ENCODE results near the gene SPPL3. TPM values are rescaled to one million over a fixed set of nuclear protein-coding genes. Genes with fewer than 3 reads are reported as not detected.

The SPPL3 gene
- total RNA-seq, 1 experiment from 2014 or later: 51.1 TPM

DNA sequence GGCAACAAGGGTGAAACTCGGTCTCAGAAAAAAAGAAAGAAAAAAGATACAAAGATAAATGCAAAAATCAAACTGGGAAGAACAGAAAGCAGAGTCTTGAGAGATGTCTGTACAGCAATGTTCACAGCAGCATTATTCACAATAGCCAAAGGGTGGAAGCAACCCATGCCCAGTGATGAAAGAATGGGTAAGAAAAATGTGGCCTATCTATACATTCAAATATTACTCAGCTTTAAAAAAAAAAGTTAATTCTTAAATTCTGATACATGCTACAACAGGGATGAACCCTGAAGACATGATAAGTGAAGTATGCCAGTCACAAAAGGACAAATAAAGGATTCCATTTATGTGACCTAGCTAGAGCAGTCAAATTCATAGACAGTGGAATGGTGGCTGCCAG is 33.7 kb downstream of the SPPL3 start:
- POLR2A ChIA-PET: no interaction called here
- no peak for DNase-seq (ENCODE audit: low read depth, low spot score)
- H3K4me3 ChIP-seq (ENCODE audit: low read depth in 2 of 2, low read length in 2 of 2): no peak overlapping the region
- H3K27ac ChIP-seq (ENCODE audit: low read length): no peak overlapping the region
- no peaks in the 10 kb centered on the region for H3K9me3 ChIP-seq (ENCODE audit: control insufficient read depth, insufficient read depth, low read depth, low read length)
- in situ Hi-C loops (cut with HindIII; ENCODE audit: low pct_unique_long_range_greater_than_20kb, low sequenced_read_pairs): no loop called here
- BruUV-seq (replicated peaks): no TSS peak
- H3K4me1 ChIP-seq (ENCODE audit: control insufficient read depth, insufficient read depth, low read length): no peaks in the 10 kb centered on the region
- no peak for TF ChIP-seq CTCF (IDR thresholded peaks at IDR 0.05)
- no peak for TF ChIP-seq SIN3A (IDR thresholded peaks at IDR 0.05; ENCODE audit: borderline replicate concordance, insufficient read depth, low read depth, low read length)
- TF ChIP-seq TCF7L2 (IDR thresholded peaks at IDR 0.05; ENCODE audit: low read depth, low read length): no peak
- no peak for TF ChIP-seq POLR2AphosphoS5 (IDR thresholded peaks at IDR 0.05; ENCODE audit: low read depth, low read length)
- no peak for TF ChIP-seq REST (IDR thresholded peaks at IDR 0.05; ENCODE audit: insufficient read depth in 1 of 2, low read depth in 2 of 2, low read length in 1 of 2)
- intact Hi-C loops (cut with micrococcal nuclease; ENCODE audit: unreplicated experiment): no loop called here
- no peaks in the 10 kb centered on the region for H3K27me3 ChIP-seq (ENCODE audit: control insufficient read depth, insufficient read depth, low read length)
- no peak for ATAC-seq
- CTCF ChIA-PET: no interaction called here
- no peaks in the 10 kb centered on the region for H3K36me3 ChIP-seq (ENCODE audit: control insufficient read depth, insufficient read depth, low read length)

GRCh38 chr12:120869376-120869775 is 34.8 kb downstream of the SPPL3 start:
- H3K4me1 ChIP-seq (ENCODE audit: control insufficient read depth, insufficient read depth, low read length): no peaks in the 10 kb centered on the region
- ChIA-PET POLR2A (no interaction called here), CTCF (no interaction called here)
- no peak overlapping the region for H3K27ac ChIP-seq (ENCODE audit: low read length)
- no peaks in the 10 kb centered on the region for H3K27me3 ChIP-seq (ENCODE audit: control insufficient read depth, insufficient read depth, low read length)
- DNase-seq (ENCODE audit: low read depth, low spot score): no peak
- no peaks in the 10 kb centered on the region for H3K36me3 ChIP-seq (ENCODE audit: control insufficient read depth, insufficient read depth, low read length)
- no peak for ATAC-seq
- intact Hi-C loops (cut with micrococcal nuclease; ENCODE audit: unreplicated experiment): no loop called here
- H3K9me3 ChIP-seq (ENCODE audit: control insufficient read depth, insufficient read depth, low read depth, low read length): no peaks in the 10 kb centered on the region
- BruUV-seq (replicated peaks): no TSS peak
- in situ Hi-C loops (cut with HindIII; ENCODE audit: low pct_unique_long_range_greater_than_20kb, low sequenced_read_pairs): no loop called here
- TF ChIP-seq POLR2AphosphoS5 (IDR thresholded peaks at IDR 0.05; ENCODE audit: low read depth, low read length) (no peak), SIN3A (IDR thresholded peaks at IDR 0.05; ENCODE audit: borderline replicate concordance, insufficient read depth, low read depth, low read length) (no peak), TCF7L2 (IDR thresholded peaks at IDR 0.05; ENCODE audit: low read depth, low read length) (no peak), CTCF (IDR thresholded peaks at IDR 0.05) (no peak)
- no peak overlapping the region for H3K4me3 ChIP-seq (ENCODE audit: low read depth in 2 of 2, low read length in 2 of 2)
